IMR-90 (cell line): ENCODE measurements around the gene RSPH3. TPM values are rescaled to one million over a fixed set of nuclear protein-coding genes. Genes with fewer than 3 reads are reported as not detected.

Experiments
- ATAC-seq: fragments of 200-7000 bp; cut with Tn5 transposase; 2 replicates; pipeline ENCODE4 v1.9.1; 2020; ENCODE audit warnings: low read depth, mild to moderate bottlenecking, moderate library complexity
- BruUV-seq: library from RNA; stranded (reverse); fragments of 400-500 nt; replicated peaks from 2 replicates; lab custom pipeline; 2021; lab: Mats Ljungman, UMichigan
- CTCF ChIA-PET: fragments of 300-600 bp; formaldehyde crosslinking; extraction: SDS; loops from one replicate; lab custom pipeline; 2021; ENCODE audit warnings: antibody characterized with exemption; lab: Yijun Ruan, JAX
- POLR2A ChIA-PET: fragments of 300-600 bp; sonication (Branson Sonifier 250); formaldehyde crosslinking; loops from one replicate; lab custom pipeline; 2022; ENCODE audit warnings: antibody characterized with exemption; ENCODE audit not compliant: unreplicated experiment; lab: Charles Lee
- DNase-seq: peaks from one replicate; pipeline ENCODE4 v3.0.0; 2013
- H2AFZ ChIP-seq: replicated peaks from 2 replicates; pipeline ENCODE3; 2013; ENCODE audit warnings: low read length, mild to moderate bottlenecking; ENCODE audit not compliant: poor library complexity
- H2AK5ac ChIP-seq: 2 replicates; pipeline ENCODE4 v1.6.1; 2013; ENCODE audit warnings: low read depth, low read length, inconsistent platforms
- H2AK9ac ChIP-seq: replicated peaks from 2 replicates; pipeline ENCODE3; 2013; ENCODE audit warnings: mild to moderate bottlenecking, low read depth, low read length, moderate library complexity; ENCODE audit not compliant: poor library complexity
- H2BK120ac ChIP-seq: 2 replicates; pipeline ENCODE4 v1.6.1; 2013; ENCODE audit warnings: low read depth, low read length, inconsistent platforms
- H2BK15ac ChIP-seq: 3 replicates; pipeline ENCODE4 v1.6.1; 2013; ENCODE audit warnings: low read depth, low read length, inconsistent platforms
- H2BK20ac ChIP-seq: 2 replicates; pipeline ENCODE4 v1.6.1; 2013; ENCODE audit warnings: low read depth, mild to moderate bottlenecking, inconsistent platforms, low read length, moderate library complexity
- H2BK5ac ChIP-seq: 2 replicates; pipeline ENCODE4 v1.6.1; 2013; ENCODE audit warnings: mild to moderate bottlenecking, low read depth, low read length, inconsistent platforms; ENCODE audit not compliant: poor library complexity, severe bottlenecking
- H3K14ac ChIP-seq: replicated peaks from 2 replicates; pipeline ENCODE4 v1.6.1; 2013; ENCODE audit warnings: low read depth, low read length, inconsistent platforms
- H3K18ac ChIP-seq: 2 replicates; pipeline ENCODE4 v1.6.1; 2013; ENCODE audit warnings: low read depth, low read length, control low read depth
- H3K23ac ChIP-seq: 2 replicates; pipeline ENCODE4 v1.6.1; 2013; ENCODE audit warnings: low read depth, low read length, inconsistent platforms
- H3K27ac ChIP-seq: 2 replicates; pipeline ENCODE4 v1.5.1; 2013; ENCODE audit warnings: mild to moderate bottlenecking, control low read depth, low read length; ENCODE audit not compliant: insufficient read depth
- H3K27me3 ChIP-seq: 2 replicates; pipeline ENCODE4 v1.6.1; 2013; ENCODE audit warnings: low read length; ENCODE audit not compliant: control insufficient read depth, insufficient read depth
- H3K36me3 ChIP-seq: 2 replicates; pipeline ENCODE4 v1.6.1; 2013; ENCODE audit warnings: low read length, mixed read lengths; ENCODE audit not compliant: control insufficient read depth, insufficient read depth
- H3K4ac ChIP-seq: 2 replicates; pipeline ENCODE4 v1.6.1; 2013; ENCODE audit warnings: low read depth, low read length, inconsistent platforms
- H3K4me1 ChIP-seq: 2 replicates; pipeline ENCODE4 v1.6.1; 2013; ENCODE audit warnings: low read length, mixed read lengths; ENCODE audit not compliant: control insufficient read depth, insufficient read depth
- H3K4me2 ChIP-seq: 2 replicates; pipeline ENCODE4 v1.6.1; 2013; ENCODE audit warnings: low read depth, mild to moderate bottlenecking, control low read depth, low read length, moderate library complexity
- H3K4me3 ChIP-seq: 2 replicates; pipeline ENCODE4 v1.5.1; 2013; ENCODE audit warnings: low read depth, mild to moderate bottlenecking, control low read depth, low read length, moderate library complexity; ENCODE audit not compliant: insufficient read depth
- H3K56ac ChIP-seq: 2 replicates; pipeline ENCODE4 v1.6.1; 2013; ENCODE audit warnings: low read length, inconsistent platforms; ENCODE audit not compliant: insufficient read depth; ENCODE audit errors: extremely low read depth
- H3K79me1 ChIP-seq, 2 experiments: 2 replicates each; pipeline ENCODE4 v1.6.1; 2013; ENCODE audit warnings: low read length in 2 of 2, inconsistent platforms in 1 of 2, low read depth in 1 of 2
- H3K9ac ChIP-seq: 2 replicates; pipeline ENCODE4 v1.6.1; 2013; ENCODE audit warnings: low read depth, low read length, control low read depth
- H3K9me1 ChIP-seq: 2 replicates; pipeline ENCODE4 v1.6.1; 2013; ENCODE audit warnings: low read length, inconsistent platforms; ENCODE audit not compliant: insufficient read depth
- H3K9me3 ChIP-seq: 2 replicates; pipeline ENCODE4 v1.6.1; 2013; ENCODE audit warnings: low read length; ENCODE audit not compliant: control insufficient read depth, insufficient read depth
- H4K20me1 ChIP-seq: 2 replicates; pipeline ENCODE4 v1.6.1; 2013; ENCODE audit warnings: low read length, inconsistent platforms; ENCODE audit not compliant: insufficient read depth
- H4K5ac ChIP-seq: 2 replicates; pipeline ENCODE4 v1.6.1; 2013; ENCODE audit warnings: mild to moderate bottlenecking, low read depth, low read length, control low read depth
- H4K8ac ChIP-seq, 2 experiments: 2 replicates each; pipeline ENCODE4 v1.6.1; 2013; ENCODE audit warnings: low read depth in 2 of 2, low read length in 2 of 2, control low read depth in 1 of 2, inconsistent platforms in 1 of 2
- H4K91ac ChIP-seq: 2 replicates; pipeline ENCODE4 v1.6.1; 2013; ENCODE audit warnings: low read depth, low read length, inconsistent platforms; ENCODE audit not compliant: insufficient read depth
- CEBPB ChIP-seq: IDR thresholded peaks from 2 replicates; pipeline ENCODE4 v1.6.1; 2012; ENCODE audit warnings: low read depth, low read length, improper control_type of control experiment
- SMC3 ChIP-seq: fragments of 150-350 bp; IDR thresholded peaks from 2 replicates; pipeline ENCODE4 v1.6.1; 2016; ENCODE audit warnings: low read depth, mild to moderate bottlenecking, antibody characterized with exemption, low read length, moderate library complexity
- WGBS, 2 experiments: methylation state at CpG; one replicate each; pipeline versions ENCODE4 v1.1.5 to v1.1.7; 2013; ENCODE audit warnings: missing lambda C conversion rate in 2 of 2; ENCODE audit not compliant: insufficient read length in 1 of 2; ENCODE audit errors: extremely low coverage in 2 of 2; 5-methylcytosine and 5-hydroxymethylcytosine counted together
- dilution Hi-C: fragments of 300-500 bp; cut with HindIII; formaldehyde crosslinking; loops from one replicate; pipeline ENCODE4 v1.14.3; 2018; ENCODE audit warnings: low sequenced_read_pairs; ENCODE audit not compliant: unreplicated experiment
- in situ Hi-C: fragments of 300-500 bp; cut with MboI; formaldehyde crosslinking; loops from 3 replicates; pipeline ENCODE4 v1.14.3; 2019; ENCODE audit warnings: low sequenced_read_pairs, inconsistent platforms, mixed read lengths
- intact Hi-C: fragments of 100-400 bp; cut with micrococcal nuclease; formaldehyde crosslinking; loops from 2 replicates; pipeline ENCODE4 v1.10.0; 2022
- polyA plus RNA-seq, 3 experiments: library from polyadenylated mRNA; depleted of rRNA; stranded (reverse); fragments of >200 nt; gene quantifications; 2 replicates each; pipeline ENCODE4 v1.2.3, GENCODE V29; 2012; ENCODE audit warnings: low replicate concordance in 1 of 3
- total RNA-seq: library from RNA; depleted of rRNA; stranded (reverse); fragments of >200 nt; gene quantifications from 2 replicates; pipeline ENCODE4 v1.2.3, GENCODE V29; 2012

The RSPH3 gene
- total and polyA plus RNA-seq, 2 of the 4 experiments (the other 2 are of a cell fraction) = 1.7 to 3.0 TPM

GRCh38 chr6:159044899-159045727, 45.1 kb upstream of the RSPH3 start, which contains the start of gene TAGAP (continued):
- no peak for TF ChIP-seq SMC3

GRCh38 chr6:159043947-159044346, 43.9 kb upstream of the RSPH3 start:
- no peak for TF ChIP-seq CEBPB
- H3K56ac ChIP-seq = no peak overlapping the region
- H4K20me1 ChIP-seq = no peaks in the 10 kb centered on the region
- no peak overlapping the region for H2BK20ac ChIP-seq
- no peak overlapping the region for H3K23ac ChIP-seq
- no peaks in the 10 kb centered on the region for H3K9me3 ChIP-seq
- no peak overlapping the region for H3K18ac ChIP-seq
- in situ Hi-C loops = no loop called here
- no peak overlapping the region for H3K27ac ChIP-seq
- dilution Hi-C loops = no loop called here
- WGBS, 2 experiments = no CpG with 5 or more reads among the region's 7 CpGs
- H4K5ac ChIP-seq = no peak overlapping the region
- DNase-seq (no peak), ATAC-seq (no peak)
- H2BK15ac ChIP-seq = no peak overlapping the region
- no peaks in the 10 kb centered on the region for H3K9me1 ChIP-seq
- no peaks in the 10 kb centered on the region for H3K4me1 ChIP-seq
- BruUV-seq = no TSS peak
- H3K79me1 ChIP-seq = no peaks in the 10 kb centered on the region
- no peak overlapping the region for H2AK5ac ChIP-seq
- H2BK120ac ChIP-seq = no peak overlapping the region
- no peak overlapping the region for H3K4ac ChIP-seq
- H3K9ac ChIP-seq = no peak overlapping the region
- H2AK9ac ChIP-seq = no peak overlapping the region
- H3K36me3 ChIP-seq = no peaks in the 10 kb centered on the region
- H3K14ac ChIP-seq = no peak overlapping the region
- intact Hi-C loops = no loop called here
- POLR2A ChIA-PET = no interaction called here
- no peak overlapping the region for H3K4me2 ChIP-seq
- peaks cover 50% of the 10 kb centered on the region for H3K27me3 ChIP-seq
- H3K4me3 ChIP-seq = no peak overlapping the region
- no peak overlapping the region for H4K8ac ChIP-seq
- CTCF ChIA-PET = interaction anchor here (2.4 kb wide), 1 partner anchor 60 kb away, joined by 11 read pairs; no protein-coding TSS in a partner anchor
- H2BK5ac ChIP-seq = no peak overlapping the region
- H2AFZ ChIP-seq = no peak overlapping the region
- H4K91ac ChIP-seq = no peak overlapping the region
